Activated CD8-positive, alpha-beta memory T cell treated with anti-CD3 and anti-CD28 coated beads, Interleukin-2, amount 10 ng/mL, durations not matched to agents 7 days and 5 days (primary cell): Measurements from ENCODE around the gene AASDHPPT. TPM values are rescaled to one million over a fixed set of nuclear protein-coding genes. Genes with fewer than 3 reads are reported as not detected.
A peak's percentile ranks its signal among the peaks of the same experiment; 100 is the strongest.

Experiments used
- ATAC-seq: fragments of 150-1000 bp; cut with Tn5 transposase; one replicate; pipeline ENCODE4 v1.10.0; 2021; ENCODE audit warnings: moderate library complexity
- CTCF ChIA-PET: fragments of 350-600 bp; sonication (Branson Sonifier 250); formaldehyde crosslinking; loops from one replicate; lab custom pipeline; 2021; ENCODE audit warnings: antibody characterized with exemption; lab: Charles Lee
- DNase-seq: peaks from one replicate; pipeline ENCODE4 v3.0.0-alpha.2; 2020
- H3K27ac Mint-ChIP-seq: one replicate; pipeline ENCODE4 v1.8.0; 2021; ENCODE audit warnings: mild to moderate bottlenecking, mixed read lengths
- H3K27me3 Mint-ChIP-seq: one replicate; pipeline ENCODE4 v1.8.0; 2021; ENCODE audit warnings: mixed read lengths
- H3K36me3 Mint-ChIP-seq: one replicate; pipeline ENCODE4 v1.8.0; 2021; ENCODE audit warnings: mild to moderate bottlenecking, mixed read lengths
- H3K4me1 Mint-ChIP-seq: one replicate; pipeline ENCODE4 v1.8.0; 2021; ENCODE audit warnings: mixed read lengths
- H3K4me3 Mint-ChIP-seq: one replicate; pipeline ENCODE4 v1.8.0; 2021; ENCODE audit warnings: mild to moderate bottlenecking, moderate library complexity, mixed read lengths
- H3K9me3 Mint-ChIP-seq: one replicate; pipeline ENCODE4 v1.8.0; 2022; ENCODE audit warnings: low read depth, mixed read lengths
- total RNA-seq, 2 experiments: library from RNA; stranded (reverse); gene quantifications; one replicate each; pipeline ENCODE4 v1.2.3, GENCODE V29; 2021

AASDHPPT gene
- total RNA-seq, 2 experiments from 2014 or later = 32.1 to 37.8 TPM

GRCh38 chr11:106061954-106062949, 15.2 kb upstream of the AASDHPPT start:
- no peaks in the 10 kb centered on the region for H3K9me3 Mint-ChIP-seq
- peaks cover 28% of the 10 kb centered on the region for H3K36me3 Mint-ChIP-seq
- DNase-seq (no peak), ATAC-seq (no peak)
- peaks cover 15% of the 10 kb centered on the region for H3K4me1 Mint-ChIP-seq
- CTCF ChIA-PET = no interaction called here
- H3K4me3 Mint-ChIP-seq = no peak overlapping the region
- no peaks in the 10 kb centered on the region for H3K27me3 Mint-ChIP-seq
- peak overlapping the region; percentile 6 for H3K27ac Mint-ChIP-seq

GRCh38 chr11:106063009-106063408, 14.5 kb upstream of the AASDHPPT start:
- CTCF ChIA-PET = no interaction called here
- Mint-ChIP-seq H3K4me3 (no peak overlapping the region), H3K27me3 (no peaks in the 10 kb centered on the region), H3K36me3 (peaks cover 22% of the 10 kb centered on the region), H3K4me1 (peaks cover 15% of the 10 kb centered on the region), H3K9me3 (no peaks in the 10 kb centered on the region), H3K27ac (no peak overlapping the region)
- no peak for DNase-seq
- ATAC-seq = no peak

- Mint-ChIP-seq H3K4me1 (peaks cover 1% of the 10 kb centered on the region), H3K4me3 (no peak overlapping the region), H3K9me3 (no peaks in the 10 kb centered on the region), H3K36me3 (peaks cover 17% of the 10 kb centered on the region), H3K27me3 (no peaks in the 10 kb centered on the region), H3K27ac (no peak overlapping the region)
- no peak for ATAC-seq
- no peak for DNase-seq
- CTCF ChIA-PET = no interaction called here
Observed at GRCh38 chr11:106070606-106071005, 6.9 kb upstream of the AASDHPPT start.

DNA sequence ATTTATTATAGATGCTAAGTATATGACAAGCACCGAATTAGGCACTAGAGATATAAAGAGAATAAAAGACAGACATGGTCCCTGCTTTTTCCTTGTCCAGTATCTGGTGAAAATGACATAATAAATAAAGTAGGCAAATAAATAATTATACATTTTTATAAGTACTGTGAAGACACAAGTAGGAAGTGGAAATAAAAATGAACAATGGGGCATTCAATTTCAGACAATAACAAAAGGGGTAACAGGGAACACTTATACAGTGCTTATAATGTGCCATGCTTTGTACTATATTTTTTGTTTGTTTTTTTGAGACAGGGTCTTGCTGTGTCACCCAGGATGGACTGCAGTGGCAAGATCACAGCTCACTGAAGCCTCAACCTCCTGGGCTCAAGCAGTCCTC, 4.7 kb upstream of the AASDHPPT start:
- Mint-ChIP-seq H3K4me1 (peaks cover 11% of the 10 kb centered on the region), H3K27me3 (no peaks in the 10 kb centered on the region), H3K9me3 (no peaks in the 10 kb centered on the region), H3K27ac (no peak overlapping the region), H3K36me3 (peaks cover 12% of the 10 kb centered on the region), H3K4me3 (no peak overlapping the region)
- CTCF ChIA-PET = no interaction called here
- ATAC-seq (no peak), DNase-seq (no peak)

- peak overlapping the region; percentile 97 for H3K27ac Mint-ChIP-seq
- H3K27me3 Mint-ChIP-seq = no peaks in the 10 kb centered on the region
- CTCF ChIA-PET = interaction anchor here (1.0 to 2.6 kb wide), 6 partner anchors 9 to 57 kb away, joined by 3 to 8 read pairs (median 6); no protein-coding TSS in a partner anchor
- ATAC-seq (no peak), DNase-seq (peak; percentile 46)
- H3K36me3 Mint-ChIP-seq = peaks cover 24% of the 10 kb centered on the region
- H3K4me3 Mint-ChIP-seq = peak overlapping the region; percentile 97
- no peaks in the 10 kb centered on the region for H3K9me3 Mint-ChIP-seq
- H3K4me1 Mint-ChIP-seq = peaks cover 32% of the 10 kb centered on the region
Observed at GRCh38 chr11:106076171-106076918, 1.1 kb upstream of the AASDHPPT start.

DNA sequence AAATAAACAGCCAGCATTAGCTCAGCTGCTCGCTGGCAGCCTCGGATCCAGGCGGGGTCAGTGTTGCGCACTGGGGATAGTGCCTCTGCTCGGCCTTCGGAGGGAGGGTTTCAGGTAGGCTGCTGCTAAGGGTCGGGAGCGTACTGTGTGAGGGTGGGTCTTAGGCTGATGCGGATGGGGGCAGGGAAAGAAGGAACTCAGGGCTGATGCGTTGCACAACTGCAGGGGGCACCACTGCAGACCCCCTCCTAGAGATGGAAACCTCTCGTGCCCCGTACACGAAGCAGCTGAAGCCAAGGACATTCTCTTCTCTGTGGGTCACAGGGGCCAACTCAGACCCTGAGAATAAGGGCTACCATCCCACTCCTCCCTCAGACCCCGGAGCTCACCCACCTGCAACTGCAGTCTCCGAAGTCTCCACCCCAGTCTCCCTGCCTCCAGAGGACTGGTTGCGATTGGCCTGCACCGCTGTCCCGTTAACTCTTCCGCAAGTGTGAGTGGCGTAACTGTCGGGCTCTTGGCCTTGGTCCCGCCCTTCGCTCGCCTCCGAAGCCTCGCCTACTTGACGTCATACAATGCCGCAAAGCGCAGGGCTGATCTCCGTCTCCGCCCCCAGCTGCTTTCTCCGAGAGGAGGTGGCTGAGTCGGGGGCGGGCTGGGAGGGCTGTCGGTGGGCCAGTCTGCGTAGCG, 398 bp upstream of the AASDHPPT start, which contains the start of gene KBTBD3:
KBTBD3 (minus strand) TSS at position 429 of the 690 bp plus-strand sequence. CDS start 18,250 bp downstream, outside the sequence.
- CTCF ChIA-PET = interaction anchor here (1.0 to 2.6 kb wide), 6 partner anchors 8 to 57 kb away, joined by 3 to 8 read pairs (median 6); no protein-coding TSS in a partner anchor
- H3K4me3 Mint-ChIP-seq = peak within 1 kb of the TSS; percentile 97
- no peaks in the 10 kb centered on the region for H3K9me3 Mint-ChIP-seq

GRCh38 chr11:106082096-106082495, 4.6 kb downstream of the AASDHPPT start:
- peaks cover 36% of the 10 kb centered on the region for H3K4me1 Mint-ChIP-seq

More for the DNA sequence above, 398 bp upstream of the AASDHPPT start, which contains the start of gene KBTBD3:
- peak within 1 kb of the TSS; percentile 97 for H3K27ac Mint-ChIP-seq
- H3K4me1 Mint-ChIP-seq = peaks cover 38% of the 10 kb centered on the region
- peaks cover 26% of the 10 kb centered on the region for H3K36me3 Mint-ChIP-seq
- DNase-seq (peak; percentile 99), ATAC-seq (peak; percentile 97)
- no peaks in the 10 kb centered on the region for H3K27me3 Mint-ChIP-seq

GRCh38 chr11:106086135-106086534, 8.7 kb downstream of the AASDHPPT start:
- DNase-seq (no peak), ATAC-seq (no peak)
- H3K36me3 Mint-ChIP-seq = peaks cover 23% of the 10 kb centered on the region
- no peaks in the 10 kb centered on the region for H3K27me3 Mint-ChIP-seq
- no peaks in the 10 kb centered on the region for H3K9me3 Mint-ChIP-seq
- H3K4me1 Mint-ChIP-seq = peaks cover 33% of the 10 kb centered on the region
- no peak overlapping the region for H3K4me3 Mint-ChIP-seq
- CTCF ChIA-PET = interaction anchor here (1.8 to 2.1 kb wide), 2 partner anchors 9 to 10 kb away, joined by 4 to 5 read pairs; partner anchors contain the start of genes AASDHPPT and KBTBD3
- no peak overlapping the region for H3K27ac Mint-ChIP-seq

More at GRCh38 chr11:106082096-106082495, 4.6 kb downstream of the AASDHPPT start:
- DNase-seq (no peak), ATAC-seq (no peak)
- CTCF ChIA-PET = no interaction called here
- H3K27me3 Mint-ChIP-seq = no peaks in the 10 kb centered on the region
- no peaks in the 10 kb centered on the region for H3K9me3 Mint-ChIP-seq
- no peak overlapping the region for H3K27ac Mint-ChIP-seq
- peaks cover 24% of the 10 kb centered on the region for H3K36me3 Mint-ChIP-seq
- no peak overlapping the region for H3K4me3 Mint-ChIP-seq

GRCh38 chr11:106086850-106087249, 9.4 kb downstream of the AASDHPPT start:
- H3K27ac Mint-ChIP-seq = peak overlapping the region; percentile 1
- DNase-seq (no peak), ATAC-seq (no peak)
- peaks cover 34% of the 10 kb centered on the region for H3K4me1 Mint-ChIP-seq
- H3K27me3 Mint-ChIP-seq = no peaks in the 10 kb centered on the region
- no peak overlapping the region for H3K4me3 Mint-ChIP-seq
- peaks cover 27% of the 10 kb centered on the region for H3K36me3 Mint-ChIP-seq
- H3K9me3 Mint-ChIP-seq = no peaks in the 10 kb centered on the region
- CTCF ChIA-PET = interaction anchor here (0.7 to 1.8 kb wide), 6 partner anchors 8 to 41 kb away, joined by 3 to 8 read pairs (median 4); partner anchors contain the start of genes AASDHPPT and KBTBD3

- H3K27ac Mint-ChIP-seq = no peak overlapping the region
- no peak overlapping the region for H3K4me3 Mint-ChIP-seq
- DNase-seq = peak; percentile 54
Observed at GRCh38 chr11:106087815-106088435, 10.5 kb downstream of the AASDHPPT start.

DNA sequence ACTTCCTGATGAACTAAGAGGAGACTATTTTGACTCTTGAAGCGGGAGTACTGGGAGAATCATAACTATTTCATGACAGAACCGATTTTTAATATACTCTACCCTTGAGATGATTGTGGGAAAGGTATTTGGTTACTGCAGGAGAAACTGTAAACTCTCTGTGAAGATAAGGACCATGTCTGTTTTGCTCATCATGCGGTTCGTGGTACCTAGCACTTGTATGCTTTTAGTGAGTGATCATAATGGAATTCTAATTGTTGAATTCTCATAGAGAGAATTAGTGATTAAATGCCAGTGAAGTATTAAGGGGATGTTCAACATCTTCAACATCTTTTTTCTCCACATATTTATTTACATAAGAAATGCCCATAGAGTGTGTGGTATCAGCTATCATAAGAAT, 11.4 kb downstream of the AASDHPPT start:
- peaks cover 32% of the 10 kb centered on the region for H3K36me3 Mint-ChIP-seq
- no peaks in the 10 kb centered on the region for H3K9me3 Mint-ChIP-seq
- ATAC-seq = no peak
- H3K4me1 Mint-ChIP-seq = peaks cover 38% of the 10 kb centered on the region
- CTCF ChIA-PET = interaction anchor here (2.0 kb wide), 1 partner anchor 12 kb away, joined by 8 read pairs; the partner anchor contains the start of genes AASDHPPT and KBTBD3
- H3K27ac Mint-ChIP-seq = no peak overlapping the region
- no peak overlapping the region for H3K4me3 Mint-ChIP-seq
- no peaks in the 10 kb centered on the region for H3K27me3 Mint-ChIP-seq
- no peak for DNase-seq

More at GRCh38 chr11:106087815-106088435, 10.5 kb downstream of the AASDHPPT start:
- Mint-ChIP-seq H3K4me1 (peaks cover 39% of the 10 kb centered on the region), H3K27me3 (no peaks in the 10 kb centered on the region), H3K36me3 (peaks cover 33% of the 10 kb centered on the region), H3K9me3 (no peaks in the 10 kb centered on the region)
- CTCF ChIA-PET = interaction anchor here (0.7 to 2.0 kb wide), 8 partner anchors 9 to 45 kb away, joined by 3 to 8 read pairs (median 4); partner anchors contain the start of genes AASDHPPT and KBTBD3
- peak; percentile 58 for ATAC-seq
